Measurements from ENCODE around the gene S100A1. TPM values are rescaled to one million over a fixed set of nuclear protein-coding genes. Genes with fewer than 3 reads are reported as not detected.

The S100A1 gene
- polyA plus RNA-seq, 1 of the 3 experiments (the other 2 are of a cell fraction): 0.18 TPM

DNA sequence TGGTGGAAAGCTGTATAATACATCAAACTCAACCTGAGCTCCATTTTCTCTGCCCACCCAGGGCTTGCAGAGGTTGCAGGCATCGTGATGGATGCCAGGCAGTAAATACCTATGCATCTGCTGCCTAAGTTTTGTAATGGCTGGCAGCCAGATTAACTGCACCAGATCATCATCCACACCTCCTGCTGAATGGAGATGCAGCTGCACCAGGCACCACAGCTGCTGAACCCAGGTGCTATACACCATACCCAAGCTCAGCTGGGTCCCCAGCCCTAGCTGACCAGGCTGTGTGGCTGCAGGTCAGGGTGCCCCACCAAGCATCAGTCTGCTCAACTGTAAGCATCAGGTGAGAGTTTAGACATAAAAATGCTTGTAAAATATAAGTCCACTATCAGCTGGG, 23.5 kb downstream of the S100A1 start:
- ChIA-PET CTCF (interaction anchor here (1.7 kb wide), 1 partner anchor 26 kb away, joined by 7 read pairs; no protein-coding TSS in a partner anchor), POLR2A (interaction anchor here (0.8 kb wide), 1 partner anchor 14 kb away, joined by 3 read pairs; no protein-coding TSS in a partner anchor)
- 88% methylated on average over 1 of the region's 1 CpG for WGBS (ENCODE audit: low lambda C conversion rate)
- Histone ChIP-seq H2AFZ (ENCODE audit: low read depth) (no peak overlapping the region), H3K4me2 (no peak overlapping the region), H3K79me2 (ENCODE audit: insufficient read depth) (no peaks in the 10 kb centered on the region), H3K36me3 (replicated peaks in 1 of 2; ENCODE audit: control insufficient read depth in 1 of 2, insufficient read depth in 2 of 2, low read length in 1 of 2) (peaks cover 0 to 1% of the 10 kb centered on the region in 2 experiments), H3K27ac (ENCODE audit: low read depth in 2 of 2, low read length in 1 of 2) (no peak overlapping the region), H3K27me3 (ENCODE audit: insufficient read depth) (no peaks in the 10 kb centered on the region), H3K4me1 (ENCODE audit: control insufficient read depth in 1 of 2, insufficient read depth in 2 of 2, low read depth in 1 of 2, low read length in 1 of 2) (peaks cover 0 to 10% of the 10 kb centered on the region in 2 experiments; a peak in 1 of 4 replicates), H4K20me1 (ENCODE audit: insufficient read depth) (no peaks in the 10 kb centered on the region), H3F3A (replicated peaks; ENCODE audit: insufficient read depth) (no peaks in the 10 kb centered on the region), H3K9me3 (no peaks in the 10 kb centered on the region), H3K9ac (no peak overlapping the region), H3K9me2 (no peaks in the 10 kb centered on the region), H3K4me3 (ENCODE audit: low read depth in 2 of 2, low read length in 1 of 2) (no peak overlapping the region)
- no peak for TF ChIP-seq JUND (IDR thresholded peaks at IDR 0.05)
- no peak for DNase-seq

DNA sequence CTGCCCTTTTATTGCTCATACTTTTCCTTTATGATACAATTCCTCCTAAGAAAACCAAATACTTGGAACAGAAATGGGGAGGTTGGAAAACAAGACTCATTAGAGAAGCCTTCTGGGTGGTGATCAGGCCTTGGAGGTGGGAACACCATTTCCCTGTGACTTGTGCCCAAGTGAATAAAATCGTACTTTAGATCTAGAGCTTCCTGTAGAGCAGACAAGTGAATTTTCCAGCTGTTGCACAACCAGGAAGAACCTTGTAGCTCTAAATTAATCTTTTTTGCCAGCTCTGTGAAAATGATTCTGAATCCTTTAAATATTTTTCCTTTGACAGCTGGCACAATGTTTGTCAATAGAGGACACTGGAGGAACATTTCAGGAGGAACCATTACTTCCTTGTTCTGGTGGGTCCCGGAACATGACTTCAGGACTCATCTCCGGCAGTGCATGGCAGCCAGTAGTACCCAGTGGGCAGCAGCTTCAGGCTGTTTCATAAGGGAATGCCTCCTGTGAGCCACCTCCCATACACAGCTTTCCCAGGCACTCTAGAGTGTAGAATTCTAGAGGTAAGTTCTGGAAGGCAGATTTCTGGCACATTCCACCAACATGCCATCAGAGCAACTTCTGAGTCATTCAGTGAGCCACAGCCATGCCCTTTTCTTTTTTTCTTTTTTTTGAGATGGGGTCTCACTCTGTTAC, 24.7 kb downstream of the S100A1 start:
- H3K4me3 ChIP-seq (ENCODE audit: low read depth in 2 of 2, low read length in 1 of 2): no peak overlapping the region
- no peak overlapping the region for H3K27ac ChIP-seq (ENCODE audit: low read depth in 2 of 2, low read length in 1 of 2)
- no peaks in the 10 kb centered on the region for H3F3A ChIP-seq (replicated peaks; ENCODE audit: insufficient read depth)
- H3K27me3 ChIP-seq (ENCODE audit: insufficient read depth): no peaks in the 10 kb centered on the region
- POLR2A ChIA-PET: no interaction called here
- CTCF ChIA-PET: interaction anchor here (1.2 to 1.7 kb wide), 2 partner anchors 25 to 82 kb away, joined by 3 to 7 read pairs; no protein-coding TSS in a partner anchor
- no peaks in the 10 kb centered on the region for H3K79me2 ChIP-seq (ENCODE audit: insufficient read depth)
- H3K9ac ChIP-seq: no peak overlapping the region
- no peaks in the 10 kb centered on the region for H4K20me1 ChIP-seq (ENCODE audit: insufficient read depth)
- no peak overlapping the region for H3K4me2 ChIP-seq
- H3K9me2 ChIP-seq: no peaks in the 10 kb centered on the region
- TF ChIP-seq, protein P1, sequence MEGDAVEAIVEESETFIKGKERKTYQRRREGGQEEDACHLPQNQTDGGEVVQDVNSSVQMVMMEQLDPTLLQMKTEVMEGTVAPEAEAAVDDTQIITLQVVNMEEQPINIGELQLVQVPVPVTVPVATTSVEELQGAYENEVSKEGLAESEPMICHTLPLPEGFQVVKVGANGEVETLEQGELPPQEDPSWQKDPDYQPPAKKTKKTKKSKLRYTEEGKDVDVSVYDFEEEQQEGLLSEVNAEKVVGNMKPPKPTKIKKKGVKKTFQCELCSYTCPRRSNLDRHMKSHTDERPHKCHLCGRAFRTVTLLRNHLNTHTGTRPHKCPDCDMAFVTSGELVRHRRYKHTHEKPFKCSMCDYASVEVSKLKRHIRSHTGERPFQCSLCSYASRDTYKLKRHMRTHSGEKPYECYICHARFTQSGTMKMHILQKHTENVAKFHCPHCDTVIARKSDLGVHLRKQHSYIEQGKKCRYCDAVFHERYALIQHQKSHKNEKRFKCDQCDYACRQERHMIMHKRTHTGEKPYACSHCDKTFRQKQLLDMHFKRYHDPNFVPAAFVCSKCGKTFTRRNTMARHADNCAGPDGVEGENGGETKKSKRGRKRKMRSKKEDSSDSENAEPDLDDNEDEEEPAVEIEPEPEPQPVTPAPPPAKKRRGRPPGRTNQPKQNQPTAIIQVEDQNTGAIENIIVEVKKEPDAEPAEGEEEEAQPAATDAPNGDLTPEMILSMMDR (IDR thresholded peaks at IDR 0.05): no peak
- peak; percentile 20; the same call in 1 of the 2 replicates for TF ChIP-seq FOSL2 (IDR thresholded peaks at IDR 0.05; ENCODE audit: borderline replicate concordance, low read depth)
- TF ChIP-seq EZH2phosphoT487 (IDR thresholded peaks at IDR 0.05; ENCODE audit: borderline replicate concordance, low read depth): no peak
- TF ChIP-seq TCF12 (IDR thresholded peaks at IDR 0.05): no peak
- TF ChIP-seq RCOR1 (IDR thresholded peaks at IDR 0.05; ENCODE audit: low read length): no peak
- TF ChIP-seq NFIC (IDR thresholded peaks at IDR 0.05; ENCODE audit: borderline replicate concordance): no peak
- H3K36me3 ChIP-seq (replicated peaks in 1 of 2; ENCODE audit: control insufficient read depth in 1 of 2, insufficient read depth in 2 of 2, low read length in 1 of 2): no peaks in the 10 kb centered on the region
- H2AFZ ChIP-seq (ENCODE audit: low read depth): no peak overlapping the region
- no peak for DNase-seq
- no peaks in the 10 kb centered on the region for H3K9me3 ChIP-seq
- WGBS (ENCODE audit: low lambda C conversion rate): 82% methylated on average over 3 of the region's 3 CpGs
- peaks cover 0 to 10% of the 10 kb centered on the region in 2 experiments; a peak in 1 of 4 replicates for H3K4me1 ChIP-seq (ENCODE audit: control insufficient read depth in 1 of 2, insufficient read depth in 2 of 2, low read depth in 1 of 2, low read length in 1 of 2)

DNA sequence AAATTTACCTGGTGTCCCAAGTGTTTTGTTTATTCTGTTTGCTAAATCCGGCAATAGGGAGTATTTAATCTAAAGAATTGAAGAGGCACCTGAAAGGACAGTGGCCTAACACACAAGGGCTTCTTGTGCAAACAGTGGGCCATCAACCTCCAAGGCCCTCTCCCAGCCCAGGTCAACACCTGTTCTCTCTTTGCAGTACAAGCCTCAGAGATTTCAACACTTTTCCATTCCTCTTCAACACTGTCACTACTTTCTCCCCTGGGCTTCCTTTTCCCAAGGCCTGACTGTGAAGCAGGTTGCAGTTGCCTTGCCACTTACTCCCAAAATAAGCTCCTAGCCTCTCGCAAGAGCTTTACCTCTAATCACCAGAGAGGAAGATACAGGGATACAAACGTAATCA, 27.1 kb downstream of the S100A1 start:
- H3K27me3 ChIP-seq (ENCODE audit: insufficient read depth): no peaks in the 10 kb centered on the region
- ChIA-PET CTCF (interaction anchor here (1.0 kb wide), 1 partner anchor 15 kb away, joined by 4 read pairs; no protein-coding TSS in a partner anchor), POLR2A (interaction anchor here (1.6 kb wide), 1 partner anchor 8 kb away, joined by 5 read pairs; no protein-coding TSS in a partner anchor)
- H4K20me1 ChIP-seq (ENCODE audit: insufficient read depth): no peaks in the 10 kb centered on the region
- no peak overlapping the region for H2AFZ ChIP-seq (ENCODE audit: low read depth)
- H3K79me2 ChIP-seq (ENCODE audit: insufficient read depth): peaks cover 18% of the 10 kb centered on the region
- H3K9ac ChIP-seq: no peak overlapping the region
- H3K4me3 ChIP-seq (ENCODE audit: low read depth in 2 of 2, low read length in 1 of 2): no peak overlapping the region
- peaks cover 0 to 5% of the 10 kb centered on the region in 2 experiments; a peak in 1 of 4 replicates for H3K4me1 ChIP-seq (ENCODE audit: control insufficient read depth in 1 of 2, insufficient read depth in 2 of 2, low read depth in 1 of 2, low read length in 1 of 2)
- no peaks in the 10 kb centered on the region for H3K9me3 ChIP-seq
- no peaks in the 10 kb centered on the region for H3K36me3 ChIP-seq (replicated peaks in 1 of 2; ENCODE audit: control insufficient read depth in 1 of 2, insufficient read depth in 2 of 2, low read length in 1 of 2)
- H3K9me2 ChIP-seq: no peaks in the 10 kb centered on the region
- 93% methylated on average over 3 of the region's 3 CpGs for WGBS (ENCODE audit: low lambda C conversion rate)
- no peak overlapping the region for H3K27ac ChIP-seq (ENCODE audit: low read depth in 2 of 2, low read length in 1 of 2)
- H3F3A ChIP-seq (replicated peaks; ENCODE audit: insufficient read depth): no peaks in the 10 kb centered on the region
- no peak overlapping the region for H3K4me2 ChIP-seq
- no peak for DNase-seq
- TF ChIP-seq, protein P1 (IDR thresholded peaks at IDR 0.05): no peak
- no peak for TF ChIP-seq RCOR1 (IDR thresholded peaks at IDR 0.05; ENCODE audit: low read length)
- TF ChIP-seq, protein P2, sequence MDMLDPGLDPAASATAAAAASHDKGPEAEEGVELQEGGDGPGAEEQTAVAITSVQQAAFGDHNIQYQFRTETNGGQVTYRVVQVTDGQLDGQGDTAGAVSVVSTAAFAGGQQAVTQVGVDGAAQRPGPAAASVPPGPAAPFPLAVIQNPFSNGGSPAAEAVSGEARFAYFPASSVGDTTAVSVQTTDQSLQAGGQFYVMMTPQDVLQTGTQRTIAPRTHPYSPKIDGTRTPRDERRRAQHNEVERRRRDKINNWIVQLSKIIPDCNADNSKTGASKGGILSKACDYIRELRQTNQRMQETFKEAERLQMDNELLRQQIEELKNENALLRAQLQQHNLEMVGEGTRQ (IDR thresholded peaks at IDR 0.05; ENCODE audit: borderline replicate concordance, low read depth, low read length): no peak
- TF ChIP-seq RXRA (IDR thresholded peaks at IDR 0.05; ENCODE audit: borderline replicate concordance, low read depth): no peak
- no peak for TF ChIP-seq FOSL2 (IDR thresholded peaks at IDR 0.05; ENCODE audit: borderline replicate concordance, low read depth)
- TF ChIP-seq, protein P3, sequence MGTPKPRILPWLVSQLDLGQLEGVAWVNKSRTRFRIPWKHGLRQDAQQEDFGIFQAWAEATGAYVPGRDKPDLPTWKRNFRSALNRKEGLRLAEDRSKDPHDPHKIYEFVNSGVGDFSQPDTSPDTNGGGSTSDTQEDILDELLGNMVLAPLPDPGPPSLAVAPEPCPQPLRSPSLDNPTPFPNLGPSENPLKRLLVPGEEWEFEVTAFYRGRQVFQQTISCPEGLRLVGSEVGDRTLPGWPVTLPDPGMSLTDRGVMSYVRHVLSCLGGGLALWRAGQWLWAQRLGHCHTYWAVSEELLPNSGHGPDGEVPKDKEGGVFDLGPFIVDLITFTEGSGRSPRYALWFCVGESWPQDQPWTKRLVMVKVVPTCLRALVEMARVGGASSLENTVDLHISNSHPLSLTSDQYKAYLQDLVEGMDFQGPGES (IDR thresholded peaks at IDR 0.05; ENCODE audit: low read depth, low read length): no peak
- TF ChIP-seq POLR2AphosphoS5 (IDR thresholded peaks at IDR 0.05; ENCODE audit: low read depth, low read length): no peak
- TF ChIP-seq RFX5 (IDR thresholded peaks at IDR 0.05; ENCODE audit: low read length): no peak
- TF ChIP-seq NFIC (IDR thresholded peaks at IDR 0.05; ENCODE audit: borderline replicate concordance): no peak
